HG02840 (cell line): Measurements from ENCODE around the gene ADD1.

Experiments used
- ATAC-seq: cut with Tn5 transposase; IDR thresholded peaks from one replicate; pipeline ENCODE4 v1.9.1; 2021; ENCODE audit warnings: mild to moderate bottlenecking, moderate library complexity, moderate number of reproducible peaks; ENCODE audit not compliant: unreplicated experiment, low FRiP score

Gene ADD1

GRCh38 chr4:2804449-2804972 lies 39.1 kb upstream of the ADD1 start:
- no peak for ATAC-seq

GRCh38 chr4:2804973-2805501 lies 38.6 kb upstream of the ADD1 start:
- no peak for ATAC-seq

GRCh38 chr4:2805712-2806389 lies 37.8 kb upstream of the ADD1 start:
- no peak for ATAC-seq

GRCh38 chr4:2806390-2807355 lies 37.0 kb upstream of the ADD1 start:
- no peak for ATAC-seq

GRCh38 chr4:2807571-2807970 lies 36.1 kb upstream of the ADD1 start:
- ATAC-seq = no peak

- no peak for ATAC-seq
These were observed 35.6 kb upstream of the ADD1 start for GRCh38 chr4:2808001-2808400.

- no peak for ATAC-seq
These were observed 33.9 kb upstream of the ADD1 start for GRCh38 chr4:2809610-2810180.

GRCh38 chr4:2810388-2810787 lies 33.3 kb upstream of the ADD1 start:
- no peak for ATAC-seq

GRCh38 chr4:2811830-2812611 lies 31.6 kb upstream of the ADD1 start:
- ATAC-seq = no peak

GRCh38 chr4:2812612-2813354 lies 30.9 kb upstream of the ADD1 start:
- ATAC-seq = no peak

GRCh38 chr4:2813446-2814405 lies 29.9 kb upstream of the ADD1 start:
- no peak for ATAC-seq

- no peak for ATAC-seq
These were observed 28.9 kb upstream of the ADD1 start for GRCh38 chr4:2814627-2815270.

GRCh38 chr4:2816401-2816954 lies 27.2 kb upstream of the ADD1 start:
- no peak for ATAC-seq

GRCh38 chr4:2817137-2817536 lies 26.5 kb upstream of the ADD1 start:
- no peak for ATAC-seq

- no peak for ATAC-seq
These were observed 25.8 kb upstream of the ADD1 start for GRCh38 chr4:2817701-2818350.

GRCh38 chr4:2818351-2818939 lies 25.2 kb upstream of the ADD1 start:
- no peak for ATAC-seq
